ENCODE measurements around the gene CLEC9A. TPM values are rescaled to one million over a fixed set of nuclear protein-coding genes. Genes with fewer than 3 reads are reported as not detected.

The CLEC9A gene
- total RNA-seq, 2 donors from 2014 or later, result 0.47 TPM; not detected in 1

GRCh38 chr12:10070380-10070779 is 39.9 kb downstream of the CLEC9A start:
- H3K27me3 ChIP-seq, result no peaks in the 10 kb centered on the region
- no peak for TF ChIP-seq CTCF (IDR thresholded peaks at IDR 0.05)
- intact Hi-C loops (cut with DNase I), result no loop called here
- H3K9me3 ChIP-seq, result no peaks in the 10 kb centered on the region
- no peak overlapping the region for H3K4me3 ChIP-seq
- H3K4me1 ChIP-seq, result no peaks in the 10 kb centered on the region
- no peaks in the 10 kb centered on the region for H3K36me3 ChIP-seq
- DNase-seq, result no peak
- H3K9ac ChIP-seq (ENCODE audit: low read depth in 2 of 2, low read length in 2 of 2), result no peak overlapping the region
- H3K27ac ChIP-seq, result no peak overlapping the region

GRCh38 chr12:10072131-10072530 is 41.6 kb downstream of the CLEC9A start:
- intact Hi-C loops (cut with DNase I), result no loop called here
- no peak for TF ChIP-seq CTCF (IDR thresholded peaks at IDR 0.05)
- Histone ChIP-seq H3K36me3 (no peaks in the 10 kb centered on the region), H3K4me3 (no peak overlapping the region), H3K4me1 (no peaks in the 10 kb centered on the region), H3K9ac (ENCODE audit: low read depth in 2 of 2, low read length in 2 of 2) (no peak overlapping the region), H3K27me3 (no peaks in the 10 kb centered on the region), H3K9me3 (no peaks in the 10 kb centered on the region), H3K27ac (no peak overlapping the region)
- DNase-seq, result no peak

- H3K27me3 ChIP-seq, result no peaks in the 10 kb centered on the region
- no peak for DNase-seq
- no peak overlapping the region for H3K27ac ChIP-seq
- H3K9me3 ChIP-seq, result no peaks in the 10 kb centered on the region
- TF ChIP-seq CTCF (IDR thresholded peaks at IDR 0.05), result no peak
- H3K36me3 ChIP-seq, result no peaks in the 10 kb centered on the region
- no peak overlapping the region for H3K4me3 ChIP-seq
- H3K9ac ChIP-seq (ENCODE audit: low read depth in 2 of 2, low read length in 2 of 2), result no peak overlapping the region
- intact Hi-C loops (cut with DNase I), result no loop called here
- no peaks in the 10 kb centered on the region for H3K4me1 ChIP-seq
Observed at GRCh38 chr12:10073261-10073660, 42.8 kb downstream of the CLEC9A start.

GRCh38 chr12:10075451-10075850 is 45.0 kb downstream of the CLEC9A start:
- no peaks in the 10 kb centered on the region for H3K36me3 ChIP-seq
- no peak for TF ChIP-seq CTCF (IDR thresholded peaks at IDR 0.05)
- no peaks in the 10 kb centered on the region for H3K4me1 ChIP-seq
- intact Hi-C loops (cut with DNase I), result no loop called here
- no peak overlapping the region for H3K9ac ChIP-seq (ENCODE audit: low read depth in 2 of 2, low read length in 2 of 2)
- H3K27me3 ChIP-seq, result no peaks in the 10 kb centered on the region
- H3K9me3 ChIP-seq, result no peaks in the 10 kb centered on the region
- no peak overlapping the region for H3K27ac ChIP-seq
- no peak overlapping the region for H3K4me3 ChIP-seq
- no peak for DNase-seq

GRCh38 chr12:10082117-10082874 is 51.8 kb downstream of the CLEC9A start:
- H3K4me1 ChIP-seq, result no peaks in the 10 kb centered on the region
- no peak for TF ChIP-seq CTCF (IDR thresholded peaks at IDR 0.05)
- no peak overlapping the region for H3K4me3 ChIP-seq
- no peak for DNase-seq
- intact Hi-C loops (cut with DNase I), result no loop called here
- no peak overlapping the region for H3K27ac ChIP-seq
- H3K9ac ChIP-seq (ENCODE audit: low read depth in 2 of 2, low read length in 2 of 2), result no peak overlapping the region
- no peaks in the 10 kb centered on the region for H3K9me3 ChIP-seq
- H3K27me3 ChIP-seq, result no peaks in the 10 kb centered on the region
- H3K36me3 ChIP-seq, result no peaks in the 10 kb centered on the region

All from colonic mucosa (tissue), 4 donors.